T-cell (primary cell): Measurements from ENCODE around the gene FNDC10. TPM values are rescaled to one million over a fixed set of nuclear protein-coding genes. Genes with fewer than 3 reads are reported as not detected.

ENCODE experiments used
- ATAC-seq, 4 experiments: fragments of 200-7000 bp in 3 of 4; fragments of 150-1000 bp in 1 of 4; cut with Tn5 transposase; replicated peaks in 1 of 4; 1 replicate in 3 of 4; 2 replicates in 1 of 4; pipeline ENCODE4 v1.10.0; 2021; ENCODE audit warnings: moderate library complexity in 3 of 4, mild to moderate bottlenecking in 2 of 4, moderate number of reproducible peaks in 1 of 4
- CTCF ChIA-PET, 2 donors: fragments of 300-600 bp; sonication (Branson Sonifier 250); formaldehyde crosslinking; loops; one replicate each; lab custom pipeline; 2022; ENCODE audit warnings: antibody characterized with exemption in 2 of 2; lab: Charles Lee
- POLR2A ChIA-PET, 2 donors: fragments of 300-600 bp; sonication (Branson Sonifier 250); formaldehyde crosslinking; loops; one replicate each; lab custom pipeline; 2022; ENCODE audit warnings: antibody characterized with exemption in 2 of 2; lab: Charles Lee
- DNase-seq, 35 experiments: peaks; one replicate each; pipeline versions ENCODE4 v3.0.0 to v3.0.0-alpha.2; 2013 to 2023
- H3K27ac ChIP-seq: one replicate; pipeline ENCODE4 v1.5.1; 2013; ENCODE audit warnings: low read length
- H3K27me3 ChIP-seq, 2 experiments: replicated peaks in 1 of 2; 1 replicate in 1 of 2; 2 replicates in 1 of 2; pipeline versions ENCODE4 v1.6.1 to v1.7.0; 2013; ENCODE audit warnings: low read length in 1 of 2, mixed read lengths in 1 of 2; ENCODE audit not compliant: control insufficient read depth in 2 of 2, insufficient read depth in 2 of 2; ENCODE audit errors: extremely low read depth in 1 of 2
- H3K36me3 ChIP-seq, 2 donors: 1 replicate in 1 of 2; 2 replicates in 1 of 2; pipeline versions ENCODE4 v1.6.1 to v1.7.0; 2013; ENCODE audit warnings: low read length in 1 of 2; ENCODE audit not compliant: control insufficient read depth in 2 of 2, insufficient read depth in 1 of 2; ENCODE audit errors: extremely low read depth in 1 of 2
- H3K4me1 ChIP-seq, 2 experiments: 1 replicate in 1 of 2; 2 replicates in 1 of 2; pipeline versions ENCODE4 v1.6.1 to v1.7.0; 2013; ENCODE audit warnings: low read length in 2 of 2, mixed read lengths in 1 of 2; ENCODE audit not compliant: insufficient read depth in 2 of 2, control insufficient read depth in 1 of 2; ENCODE audit errors: extremely low read depth in 1 of 2
- H3K4me3 ChIP-seq, 2 donors: 1 replicate in 1 of 2; 2 replicates in 1 of 2; pipeline versions ENCODE4 v1.5.1 to v1.7.0; 2013; ENCODE audit warnings: mild to moderate bottlenecking in 2 of 2, low read length in 1 of 2, moderate library complexity in 1 of 2; ENCODE audit not compliant: control insufficient read depth in 1 of 2; ENCODE audit errors: extremely low read depth in 1 of 2
- H3K9me3 ChIP-seq: 2 replicates; pipeline ENCODE4 v1.7.0; 2013
- H3K27ac Mint-ChIP-seq, 2 donors: one replicate each; pipeline ENCODE4 v1.8.0; 2020 to 2021; ENCODE audit warnings: mild to moderate bottlenecking in 2 of 2, mixed read lengths in 2 of 2
- H3K27me3 Mint-ChIP-seq, 2 donors: one replicate each; pipeline ENCODE4 v1.8.0; 2021 to 2022; ENCODE audit warnings: mixed read lengths in 2 of 2
- H3K36me3 Mint-ChIP-seq: one replicate; pipeline ENCODE4 v1.8.0; 2021; ENCODE audit warnings: mixed read lengths
- H3K4me1 Mint-ChIP-seq, 3 donors: one replicate each; pipeline ENCODE4 v1.8.0; 2020 to 2022; ENCODE audit warnings: mixed read lengths in 3 of 3, mild to moderate bottlenecking in 1 of 3
- H3K4me3 Mint-ChIP-seq, 3 donors: one replicate each; pipeline ENCODE4 v1.8.0; 2020 to 2022; ENCODE audit warnings: mild to moderate bottlenecking in 3 of 3, mixed read lengths in 3 of 3, moderate library complexity in 3 of 3
- H3K9me3 Mint-ChIP-seq, 3 donors: one replicate each; pipeline ENCODE4 v1.8.0; 2020 to 2022; ENCODE audit warnings: mixed read lengths in 3 of 3
- WGBS: methylation state at CpG from one replicate; pipeline ENCODE4 v1.1.5; 2013; ENCODE audit warnings: missing lambda C conversion rate; ENCODE audit not compliant: insufficient coverage; 5-methylcytosine and 5-hydroxymethylcytosine counted together
- total RNA-seq, 35 experiments: library from RNA in 6 of 35; stranded (reverse) in 6 of 35; fragments of 120-200 nt in 1 of 35; gene quantifications; one replicate each; pipeline versions ENCODE4 v1.2.1 to v1.2.4 and lab custom pipeline; 2013 to 2026

Gene FNDC10
- total RNA-seq, 5 donors from 2014 or later (not counting 1 experiment from before 2014, with no cell fraction given) = 2.1 to 6.3 (median 5.9) TPM

- peak within 1 kb of the TSS; percentile 62 to 69 (median 65) for H3K4me3 Mint-ChIP-seq
- H3K36me3 Mint-ChIP-seq = peaks cover 4% of the 10 kb centered on the region
- peak within 1 kb of the TSS; percentile 39 to 49 for H3K27ac Mint-ChIP-seq
- Histone ChIP-seq H3K36me3 (no peaks in the 10 kb centered on the region), H3K4me1 (peaks cover 0 to 43% of the 10 kb centered on the region in 2 experiments), H3K4me3 (peak within 1 kb of the TSS in 1 of 2 donors; percentile 38), H3K9me3 (no peaks in the 10 kb centered on the region), H3K27me3 (peaks cover 0 to 13% of the 10 kb centered on the region in 2 experiments), H3K27ac (peak within 1 kb of the TSS; percentile 63)
- no peaks in the 10 kb centered on the region for H3K9me3 Mint-ChIP-seq
- 6% methylated on average over 40 of the region's 48 CpGs for WGBS
- peaks cover 4 to 7% (median 5%) of the 10 kb centered on the region in 3 donors for H3K4me1 Mint-ChIP-seq
- H3K27me3 Mint-ChIP-seq = peaks cover 0 to 4% of the 10 kb centered on the region in 2 donors
- ATAC-seq (no peak), DNase-seq (peak in 2 of 35 experiments; percentile 19 to 33)
- POLR2A ChIA-PET = no interaction called here
- CTCF ChIA-PET = no interaction called here
Measured at GRCh38 chr1:1631782-1632420, 32.0 kb upstream of the FNDC10 start, which contains the start of gene MMP23B. MMP23B (plus strand) TSS chr1:1632173; CDS start chr1:1632219, 46 bp downstream.

GRCh38 chr1:1630965-1631781 lies 31.2 kb upstream of the FNDC10 start:
- Mint-ChIP-seq H3K27ac (peak overlapping the region; percentile 39 to 49), H3K27me3 (peaks cover 0 to 4% of the 10 kb centered on the region in 2 donors), H3K4me1 (peaks cover 4 to 7% (median 5%) of the 10 kb centered on the region in 3 donors), H3K36me3 (no peaks in the 10 kb centered on the region), H3K9me3 (no peaks in the 10 kb centered on the region), H3K4me3 (peak overlapping the region; percentile 62 to 69 (median 65))
- Histone ChIP-seq H3K4me3 (peak overlapping the region in 1 of 2 donors; percentile 38), H3K27ac (peak overlapping the region; percentile 63), H3K36me3 (no peaks in the 10 kb centered on the region), H3K9me3 (no peaks in the 10 kb centered on the region), H3K27me3 (peaks cover 0 to 13% of the 10 kb centered on the region in 2 experiments), H3K4me1 (peaks cover 0 to 45% of the 10 kb centered on the region in 2 experiments)
- 12% methylated on average over 49 of the region's 79 CpGs for WGBS
- DNase-seq (peak in 8 of 35 experiments; percentile 22 to 67 (median 32)), ATAC-seq (no peak)
- ChIA-PET CTCF (interaction anchor here in 1 of 2 donors (0.6 to 1.1 kb wide), 2 partner anchors 173 to 502 kb away, joined by 3 read pairs; no protein-coding TSS in a partner anchor), POLR2A (interaction anchor here in 1 of 2 donors (0.7 kb wide), 1 partner anchor 17 kb away, joined by 3 read pairs; no protein-coding TSS in a partner anchor)

- peak overlapping the region; percentile 92 to 94 for H3K27ac Mint-ChIP-seq
- H3K4me3 Mint-ChIP-seq = peak overlapping the region; percentile 80 to 88 (median 86)
- ChIA-PET CTCF (interaction anchor here in 1 of 2 donors (0.6 to 1.1 kb wide), 6 partner anchors 15 to 603 kb away, joined by 3 to 11 read pairs (median 3); partner anchors contain the start of genes AURKAIP1 and MIB2), POLR2A (interaction anchor here (0.6 to 1.3 kb wide), 4 partner anchors 15 to 231 kb away, joined by 3 to 16 read pairs (median 8); partner anchors contain the start of genes CCNL2 (in 1 of the 2) and MIB2 (in 1 of the 2))
- peaks cover 4 to 8% (median 7%) of the 10 kb centered on the region in 3 donors for H3K4me1 Mint-ChIP-seq
- 2% methylated on average over 64 of the region's 81 CpGs for WGBS
- H3K27me3 Mint-ChIP-seq = peaks cover 0 to 4% of the 10 kb centered on the region in 2 donors
- no peaks in the 10 kb centered on the region for H3K9me3 Mint-ChIP-seq
- DNase-seq (peak; percentile 84 to 99 (median 95)), ATAC-seq (peak; percentile 74 to 77 (median 75))
- peaks cover 0 to 47% of the 10 kb centered on the region in 2 experiments for H3K4me1 ChIP-seq
- H3K4me3 ChIP-seq = peak overlapping the region in 1 of 2 donors; percentile 28
- H3K36me3 Mint-ChIP-seq = no peaks in the 10 kb centered on the region
- H3K36me3 ChIP-seq = no peaks in the 10 kb centered on the region
- H3K27ac ChIP-seq = peak overlapping the region; percentile 63
- H3K27me3 ChIP-seq = peaks cover 0 to 13% of the 10 kb centered on the region in 2 experiments
- no peaks in the 10 kb centered on the region for H3K9me3 ChIP-seq
Measured at GRCh38 chr1:1630191-1630964, 30.4 kb upstream of the FNDC10 start.

DNA sequence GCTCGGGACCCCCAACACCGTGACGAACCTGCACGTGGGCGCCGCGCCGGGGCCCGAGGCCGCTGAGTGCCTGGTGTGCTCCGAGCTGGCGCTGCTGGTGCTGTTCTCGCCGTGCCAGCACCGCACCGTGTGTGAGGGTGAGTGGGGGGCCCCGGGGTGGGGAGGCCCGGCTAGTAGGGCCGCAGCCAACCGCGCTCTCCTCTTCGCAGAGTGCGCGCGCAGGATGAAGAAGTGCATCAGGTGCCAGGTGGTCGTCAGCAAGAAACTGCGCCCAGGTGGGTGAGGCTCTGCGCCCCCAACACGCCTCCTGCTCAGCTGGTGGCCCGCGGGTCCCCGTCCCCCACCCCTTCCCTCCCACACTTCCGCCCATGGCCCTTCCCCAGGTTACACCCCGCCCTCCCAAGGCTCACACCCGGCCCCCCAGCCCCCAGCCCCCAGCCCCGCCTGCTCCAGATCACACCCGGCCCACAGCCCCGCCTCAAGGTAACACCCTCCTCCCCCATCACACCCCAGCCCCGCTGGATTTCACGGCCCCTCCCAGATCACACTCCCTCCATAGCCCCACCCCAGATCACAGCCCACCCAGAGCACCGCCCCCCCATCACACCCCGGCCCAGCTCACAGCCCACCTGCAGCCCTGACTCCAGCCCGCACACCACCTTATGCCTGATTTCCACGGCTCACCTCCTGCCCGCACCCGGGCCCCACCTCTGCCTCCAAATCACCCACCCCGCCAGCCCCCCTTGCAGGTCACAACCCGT lies 29.7 kb upstream of the FNDC10 start:
- no peaks in the 10 kb centered on the region for H3K9me3 Mint-ChIP-seq
- 7% methylated on average over 28 of the region's 48 CpGs for WGBS
- Histone ChIP-seq H3K4me3 (peak overlapping the region; percentile 52 to 59), H3K4me1 (peaks cover 0 to 53% of the 10 kb centered on the region in 2 experiments), H3K9me3 (no peaks in the 10 kb centered on the region), H3K27me3 (peaks cover 0 to 13% of the 10 kb centered on the region in 2 experiments), H3K27ac (peak overlapping the region; percentile 72), H3K36me3 (no peaks in the 10 kb centered on the region)
- peak overlapping the region; percentile 73 to 75 for H3K27ac Mint-ChIP-seq
- H3K36me3 Mint-ChIP-seq = no peaks in the 10 kb centered on the region
- POLR2A ChIA-PET = interaction anchor here (0.5 to 1.3 kb wide), 5 partner anchors 12 to 231 kb away, joined by 3 to 16 read pairs (median 3); partner anchors contain the start of genes CCNL2 (in 1 of the 2) and MIB2 (in 1 of the 2)
- CTCF ChIA-PET = interaction anchor here in 1 of 2 donors (0.6 to 0.9 kb wide), 3 partner anchors 14 to 280 kb away, joined by 3 to 11 read pairs (median 3); partner anchors contain the start of gene MIB2
- H3K27me3 Mint-ChIP-seq = peaks cover 0 to 4% of the 10 kb centered on the region in 2 donors
- H3K4me1 Mint-ChIP-seq = peaks cover 4 to 8% (median 7%) of the 10 kb centered on the region in 3 donors
- DNase-seq = peak in 34 of 35 experiments; percentile 62 to 92 (median 82)
- ATAC-seq = peak; percentile 49 to 60 (median 52)
- H3K4me3 Mint-ChIP-seq = peak overlapping the region; percentile 58 to 86 (median 61)
